ENCODE measurements around the gene NFASC.

NFASC gene

GRCh38 chr1:205028390-205028789, 157.7 kb downstream of the NFASC start:
- Histone ChIP-seq H3K4me3 (no peak overlapping the region), H3K36me3 (ENCODE audit: insufficient read depth, low read length) (no peaks in the 10 kb centered on the region), H3K9ac (ENCODE audit: insufficient read length) (no peak overlapping the region), H3K27ac (no peak overlapping the region), H3K9me3 (ENCODE audit: low read depth, low read length) (no peaks in the 10 kb centered on the region)
- TF ChIP-seq POLR2AphosphoS5 (IDR thresholded peaks at IDR 0.05; ENCODE audit: borderline replicate concordance, low read depth, low read length) (no peak), EZH2 (IDR thresholded peaks at IDR 0.05) (no peak), FOXP2 (optimal IDR thresholded peaks at IDR 0.05; ENCODE audit: control extremely low read depth, extremely low read length, insufficient read depth) (no peak)
- no peak for DNase-seq (ENCODE audit: low read depth, low spot score)

GRCh38 chr1:205028924-205029323, 158.3 kb downstream of the NFASC start:
- Histone ChIP-seq H3K27ac (no peak overlapping the region), H3K36me3 (ENCODE audit: insufficient read depth, low read length) (no peaks in the 10 kb centered on the region), H3K9me3 (ENCODE audit: low read depth, low read length) (no peaks in the 10 kb centered on the region), H3K4me3 (no peak overlapping the region), H3K9ac (ENCODE audit: insufficient read length) (no peak overlapping the region)
- TF ChIP-seq EZH2 (IDR thresholded peaks at IDR 0.05) = no peak
- no peak for TF ChIP-seq POLR2AphosphoS5 (IDR thresholded peaks at IDR 0.05; ENCODE audit: borderline replicate concordance, low read depth, low read length)
- TF ChIP-seq FOXP2 (optimal IDR thresholded peaks at IDR 0.05; ENCODE audit: control extremely low read depth, extremely low read length, insufficient read depth) = no peak
- no peak for DNase-seq (ENCODE audit: low read depth, low spot score)

- no peak for DNase-seq (ENCODE audit: low read depth, low spot score)
- TF ChIP-seq EZH2 (IDR thresholded peaks at IDR 0.05) = no peak
- no peak for TF ChIP-seq FOXP2 (optimal IDR thresholded peaks at IDR 0.05; ENCODE audit: control extremely low read depth, extremely low read length, insufficient read depth)
- TF ChIP-seq POLR2AphosphoS5 (IDR thresholded peaks at IDR 0.05; ENCODE audit: borderline replicate concordance, low read depth, low read length) = no peak
- Histone ChIP-seq H3K27ac (no peak overlapping the region), H3K9me3 (ENCODE audit: low read depth, low read length) (no peaks in the 10 kb centered on the region), H3K9ac (ENCODE audit: insufficient read length) (no peak overlapping the region), H3K4me3 (no peak overlapping the region), H3K36me3 (ENCODE audit: insufficient read depth, low read length) (no peaks in the 10 kb centered on the region)
Observed at GRCh38 chr1:205030241-205030640, 159.6 kb downstream of the NFASC start.

GRCh38 chr1:205030896-205031295, 160.2 kb downstream of the NFASC start:
- Histone ChIP-seq H3K9me3 (ENCODE audit: low read depth, low read length) (no peaks in the 10 kb centered on the region), H3K36me3 (ENCODE audit: insufficient read depth, low read length) (no peaks in the 10 kb centered on the region), H3K4me3 (no peak overlapping the region), H3K27ac (no peak overlapping the region), H3K9ac (ENCODE audit: insufficient read length) (no peak overlapping the region)
- no peak for DNase-seq (ENCODE audit: low read depth, low spot score)
- TF ChIP-seq EZH2 (IDR thresholded peaks at IDR 0.05) (no peak), POLR2AphosphoS5 (IDR thresholded peaks at IDR 0.05; ENCODE audit: borderline replicate concordance, low read depth, low read length) (no peak), FOXP2 (optimal IDR thresholded peaks at IDR 0.05; ENCODE audit: control extremely low read depth, extremely low read length, insufficient read depth) (no peak)

- H3K4me3 ChIP-seq = no peak overlapping the region
- TF ChIP-seq EZH2 (IDR thresholded peaks at IDR 0.05) (no peak), FOXP2 (optimal IDR thresholded peaks at IDR 0.05; ENCODE audit: control extremely low read depth, extremely low read length, insufficient read depth) (no peak), POLR2AphosphoS5 (IDR thresholded peaks at IDR 0.05; ENCODE audit: borderline replicate concordance, low read depth, low read length) (no peak)
- no peaks in the 10 kb centered on the region for H3K9me3 ChIP-seq (ENCODE audit: low read depth, low read length)
- no peak overlapping the region for H3K27ac ChIP-seq
- DNase-seq (ENCODE audit: low read depth, low spot score) = no peak
- H3K9ac ChIP-seq (ENCODE audit: insufficient read length) = no peak overlapping the region
- H3K36me3 ChIP-seq (ENCODE audit: insufficient read depth, low read length) = no peaks in the 10 kb centered on the region
Observed at GRCh38 chr1:205032508-205032907, 161.8 kb downstream of the NFASC start.

- TF ChIP-seq POLR2AphosphoS5 (IDR thresholded peaks at IDR 0.05; ENCODE audit: borderline replicate concordance, low read depth, low read length) = no peak
- TF ChIP-seq FOXP2 (optimal IDR thresholded peaks at IDR 0.05; ENCODE audit: control extremely low read depth, extremely low read length, insufficient read depth) = no peak
- no peak for TF ChIP-seq EZH2 (IDR thresholded peaks at IDR 0.05)
Observed at GRCh38 chr1:205037539-205037938, 166.9 kb downstream of the NFASC start.

GRCh38 chr1:205038132-205038786, 167.6 kb downstream of the NFASC start:
- Histone ChIP-seq H3K4me3 (no peak overlapping the region), H3K9ac (ENCODE audit: insufficient read length) (no peak overlapping the region), H3K36me3 (ENCODE audit: insufficient read depth, low read length) (no peaks in the 10 kb centered on the region), H3K9me3 (ENCODE audit: low read depth, low read length) (no peaks in the 10 kb centered on the region), H3K27ac (no peak overlapping the region)
- TF ChIP-seq POLR2AphosphoS5 (IDR thresholded peaks at IDR 0.05; ENCODE audit: borderline replicate concordance, low read depth, low read length) (no peak), EZH2 (IDR thresholded peaks at IDR 0.05) (no peak), FOXP2 (optimal IDR thresholded peaks at IDR 0.05; ENCODE audit: control extremely low read depth, extremely low read length, insufficient read depth) (no peak)
- DNase-seq (ENCODE audit: low read depth, low spot score) = no peak

More at GRCh38 chr1:205037539-205037938, 166.9 kb downstream of the NFASC start:
- Histone ChIP-seq H3K9ac (ENCODE audit: insufficient read length) (no peak overlapping the region), H3K27ac (no peak overlapping the region), H3K9me3 (ENCODE audit: low read depth, low read length) (no peaks in the 10 kb centered on the region), H3K36me3 (ENCODE audit: insufficient read depth, low read length) (no peaks in the 10 kb centered on the region), H3K4me3 (no peak overlapping the region)
- no peak for DNase-seq (ENCODE audit: low read depth, low spot score)

- Histone ChIP-seq H3K9ac (ENCODE audit: insufficient read length) (no peak overlapping the region), H3K9me3 (ENCODE audit: low read depth, low read length) (no peaks in the 10 kb centered on the region), H3K36me3 (ENCODE audit: insufficient read depth, low read length) (no peaks in the 10 kb centered on the region), H3K27ac (no peak overlapping the region), H3K4me3 (no peak overlapping the region)
- no peak for DNase-seq (ENCODE audit: low read depth, low spot score)
- TF ChIP-seq FOXP2 (optimal IDR thresholded peaks at IDR 0.05; ENCODE audit: control extremely low read depth, extremely low read length, insufficient read depth) = no peak
- no peak for TF ChIP-seq POLR2AphosphoS5 (IDR thresholded peaks at IDR 0.05; ENCODE audit: borderline replicate concordance, low read depth, low read length)
- no peak for TF ChIP-seq EZH2 (IDR thresholded peaks at IDR 0.05)
Observed at GRCh38 chr1:205041001-205041715, 170.5 kb downstream of the NFASC start.
